Measurements from ENCODE around the gene SIGLEC5. TPM values are rescaled to one million over a fixed set of nuclear protein-coding genes. Genes with fewer than 3 reads are reported as not detected.

The SIGLEC5 gene
- total and polyA plus RNA-seq, 2 donors (not counting 3 experiments of a cell fraction or from before 2014, with no cell fraction given), result not detected

GRCh38 chr19:51632126-51632525, 1.9 kb upstream of the SIGLEC5 start:
- Histone ChIP-seq H3K27me3 (ENCODE audit: control insufficient read depth in 2 of 2, insufficient read depth in 2 of 2, low read length in 2 of 2) (no peaks in the 10 kb centered on the region), H3K79me2 (ENCODE audit: control insufficient read depth, insufficient read depth, low read length) (no peaks in the 10 kb centered on the region), H3K9me1 (replicated peaks; ENCODE audit: control insufficient read depth, extremely low read depth, insufficient read depth, low read length) (no peaks in the 10 kb centered on the region), H3K4me1 (ENCODE audit: control insufficient read depth, extremely low read depth, insufficient read depth, low read length) (no peaks in the 10 kb centered on the region), H3K36me3 (ENCODE audit: control insufficient read depth in 2 of 2, extremely low read depth in 1 of 2, insufficient read depth in 2 of 2, low read length in 2 of 2) (no peaks in the 10 kb centered on the region), H3K27ac (ENCODE audit: insufficient read depth, low read depth, low read length) (no peak overlapping the region), H3K9ac (replicated peaks; ENCODE audit: extremely low read depth, insufficient read depth, low read length) (no peak overlapping the region), H3K4me3 (replicated peaks in 1 of 3; ENCODE audit: insufficient read depth in 1 of 3, low read depth in 1 of 3, low read length in 3 of 3) (no peak overlapping the region), H3K4me2 (ENCODE audit: insufficient read depth, low read length) (no peak overlapping the region), H2AFZ (ENCODE audit: low read depth, low read length) (no peak overlapping the region), H3K9me3 (replicated peaks; ENCODE audit: control insufficient read depth, insufficient read depth, low read length) (no peaks in the 10 kb centered on the region), H4K20me1 (replicated peaks; ENCODE audit: control insufficient read depth, extremely low read depth, insufficient read depth, low read length) (no peaks in the 10 kb centered on the region)
- BruUV-seq (replicated peaks), result no TSS peak
- POLR2A ChIA-PET, result no interaction called here
- CTCF ChIA-PET, result no interaction called here
- intact Hi-C loops (cut with micrococcal nuclease) (no loop called here), dilution Hi-C loops (cut with MboI; ENCODE audit: extremely low pct_ligation_motif_present, low sequenced_read_pairs) (no loop called here)
- DNase-seq (ENCODE audit: low read depth, low spot score) (no peak), FAIRE-seq (no peak)
- TF ChIP-seq CTCF (IDR thresholded peaks at IDR 0.05; ENCODE audit: extremely low read depth in 1 of 2, insufficient read depth in 1 of 2, low read depth in 1 of 2, low read length in 2 of 2) (no peak), JUN (IDR thresholded peaks at IDR 0.05; ENCODE audit: borderline replicate concordance, insufficient read depth, insufficient read length, low read depth) (no peak), GATA2 (IDR thresholded peaks at IDR 0.05; ENCODE audit: insufficient read depth, insufficient read length, low read depth, low read length) (no peak), EZH2 (IDR thresholded peaks at IDR 0.05; ENCODE audit: borderline replicate concordance, low read depth, low read length, severe bottlenecking) (no peak), MYC (IDR thresholded peaks at IDR 0.05; ENCODE audit: low read depth, low read length) (no peak), FOS (IDR thresholded peaks at IDR 0.05; ENCODE audit: borderline replicate concordance, insufficient read depth, low read length) (no peak), POLR2A (IDR thresholded peaks at IDR 0.05; ENCODE audit: low read depth, low read length) (no peak), POLR2AphosphoS5 (IDR thresholded peaks at IDR 0.05; ENCODE audit: insufficient read depth, low read depth, low read length) (no peak), MAX (IDR thresholded peaks at IDR 0.05; ENCODE audit: insufficient read depth, insufficient read length) (no peak)
